Nephron progenitor cell (in vitro differentiated cells): Measurements from ENCODE around the gene CARMIL1.
A peak's percentile ranks its signal among the peaks of the same experiment; 100 is the strongest.
"Not testable (repeated sequence)": the region's sequence is repeated elsewhere in the genome, so short reads cannot be mapped to it uniquely, and the experiment has no call there.

Experiments
- DNase-seq: peaks from one replicate; pipeline ENCODE4 v3.0.0; 2021
- H3K27ac Mint-ChIP-seq: 2 replicates; pipeline ENCODE4 v1.8.0; 2021; ENCODE audit warnings: mild to moderate bottlenecking, moderate library complexity, mixed read lengths
- H3K27me3 Mint-ChIP-seq: 2 replicates; pipeline ENCODE4 v1.8.0; 2021; ENCODE audit warnings: mild to moderate bottlenecking, low read depth, mixed read lengths; ENCODE audit not compliant: poor library complexity
- H3K36me3 Mint-ChIP-seq: 2 replicates; pipeline ENCODE4 v1.8.0; 2021; ENCODE audit warnings: low read depth, mixed read lengths
- H3K4me1 Mint-ChIP-seq: 2 replicates; pipeline ENCODE4 v1.8.0; 2021; ENCODE audit warnings: mixed read lengths
- H3K4me3 Mint-ChIP-seq: 2 replicates; pipeline ENCODE4 v1.8.0; 2021; ENCODE audit warnings: mild to moderate bottlenecking, moderate library complexity, mixed read lengths
- H3K9me3 Mint-ChIP-seq: 2 replicates; pipeline ENCODE4 v1.8.0; 2021; ENCODE audit warnings: mild to moderate bottlenecking, moderate library complexity, mixed read lengths
- TF ChIP-seq, protein P1 (sequence below): fragments of 200-600 bp; sonication (generic); IDR thresholded peaks from 2 replicates; pipeline ENCODE4 v1.5.0; 2021; ENCODE audit warnings: antibody characterized with exemption

Gene CARMIL1

GRCh38 chr6:25370178-25371036 lies 91.2 kb downstream of the CARMIL1 start:
- Mint-ChIP-seq H3K4me3 (no peak overlapping the region), H3K27me3 (no peaks in the 10 kb centered on the region), H3K27ac (peak overlapping the region; percentile 44), H3K36me3 (peaks cover 13% of the 10 kb centered on the region), H3K4me1 (peaks cover 31% of the 10 kb centered on the region), H3K9me3 (peaks cover 37% of the 10 kb centered on the region)
- no peak for DNase-seq
- TF ChIP-seq, protein P1, sequence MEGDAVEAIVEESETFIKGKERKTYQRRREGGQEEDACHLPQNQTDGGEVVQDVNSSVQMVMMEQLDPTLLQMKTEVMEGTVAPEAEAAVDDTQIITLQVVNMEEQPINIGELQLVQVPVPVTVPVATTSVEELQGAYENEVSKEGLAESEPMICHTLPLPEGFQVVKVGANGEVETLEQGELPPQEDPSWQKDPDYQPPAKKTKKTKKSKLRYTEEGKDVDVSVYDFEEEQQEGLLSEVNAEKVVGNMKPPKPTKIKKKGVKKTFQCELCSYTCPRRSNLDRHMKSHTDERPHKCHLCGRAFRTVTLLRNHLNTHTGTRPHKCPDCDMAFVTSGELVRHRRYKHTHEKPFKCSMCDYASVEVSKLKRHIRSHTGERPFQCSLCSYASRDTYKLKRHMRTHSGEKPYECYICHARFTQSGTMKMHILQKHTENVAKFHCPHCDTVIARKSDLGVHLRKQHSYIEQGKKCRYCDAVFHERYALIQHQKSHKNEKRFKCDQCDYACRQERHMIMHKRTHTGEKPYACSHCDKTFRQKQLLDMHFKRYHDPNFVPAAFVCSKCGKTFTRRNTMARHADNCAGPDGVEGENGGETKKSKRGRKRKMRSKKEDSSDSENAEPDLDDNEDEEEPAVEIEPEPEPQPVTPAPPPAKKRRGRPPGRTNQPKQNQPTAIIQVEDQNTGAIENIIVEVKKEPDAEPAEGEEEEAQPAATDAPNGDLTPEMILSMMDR, result no peak

GRCh38 chr6:25371037-25371347 lies 91.8 kb downstream of the CARMIL1 start:
- H3K27ac Mint-ChIP-seq, result no peak overlapping the region
- peaks cover 17% of the 10 kb centered on the region for H3K36me3 Mint-ChIP-seq
- DNase-seq, result no peak
- no peaks in the 10 kb centered on the region for H3K27me3 Mint-ChIP-seq
- no peak overlapping the region for H3K4me3 Mint-ChIP-seq
- TF ChIP-seq, protein P1, result no peak
- H3K9me3 Mint-ChIP-seq, result peaks cover 42% of the 10 kb centered on the region
- peaks cover 31% of the 10 kb centered on the region for H3K4me1 Mint-ChIP-seq

GRCh38 chr6:25375125-25375524 lies 96.0 kb downstream of the CARMIL1 start:
- Mint-ChIP-seq H3K4me1 (peaks cover 8% of the 10 kb centered on the region), H3K27ac (no peak overlapping the region), H3K9me3 (peaks cover 45% of the 10 kb centered on the region), H3K36me3 (peaks cover 21% of the 10 kb centered on the region), H3K27me3 (peaks cover 5% of the 10 kb centered on the region), H3K4me3 (no peak overlapping the region)
- no peak for DNase-seq
- TF ChIP-seq, protein P1, result no peak

DNA sequence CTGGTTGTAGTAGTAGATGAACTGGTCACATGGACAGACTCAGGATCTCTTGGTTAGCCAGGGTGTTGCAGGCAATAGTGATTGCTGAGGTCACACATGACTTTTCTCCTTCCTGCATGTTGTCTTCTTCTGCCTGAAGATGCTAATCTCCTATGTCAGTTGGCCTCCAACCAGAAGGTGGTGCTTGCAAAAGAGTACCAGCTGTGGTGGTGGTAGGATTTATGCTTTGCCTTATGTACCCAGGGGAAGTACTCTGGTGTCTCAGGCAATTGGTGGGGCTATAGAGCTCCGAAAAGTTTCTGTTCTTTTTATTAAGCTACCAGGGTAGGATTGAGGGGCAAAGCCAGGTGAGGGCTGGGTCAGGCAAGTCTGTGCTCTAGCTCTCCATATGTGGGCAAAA lies 98.5 kb downstream of the CARMIL1 start:
- TF ChIP-seq, protein P1, result no peak
- no peak overlapping the region for H3K4me3 Mint-ChIP-seq
- H3K27me3 Mint-ChIP-seq, result peaks cover 5% of the 10 kb centered on the region
- peaks cover 21% of the 10 kb centered on the region for H3K36me3 Mint-ChIP-seq
- H3K4me1 Mint-ChIP-seq, result no peaks in the 10 kb centered on the region
- no peak for DNase-seq
- peaks cover 33% of the 10 kb centered on the region for H3K9me3 Mint-ChIP-seq
- H3K27ac Mint-ChIP-seq, result no peak overlapping the region

DNA sequence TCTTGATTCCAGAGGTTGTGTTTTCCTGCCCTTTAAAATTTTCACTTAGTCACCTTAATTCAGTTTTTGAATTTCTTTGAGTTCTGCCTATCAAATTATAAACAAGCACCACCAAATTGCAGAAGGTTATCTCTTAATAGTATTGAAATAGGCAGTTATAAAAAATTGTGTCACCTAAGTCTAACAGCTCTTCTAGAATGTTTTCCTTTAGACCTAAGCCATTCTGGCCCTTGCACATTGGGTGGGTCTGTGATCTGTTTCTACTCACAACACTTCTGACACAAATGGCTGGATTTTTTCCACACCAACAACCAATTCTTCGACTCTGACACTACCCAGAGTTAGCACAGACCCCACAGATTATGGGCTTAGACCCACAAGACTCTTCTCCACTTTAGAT lies 101.9 kb downstream of the CARMIL1 start:
- TF ChIP-seq, protein P1, result no peak
- Mint-ChIP-seq H3K4me1 (no peaks in the 10 kb centered on the region), H3K9me3 (peaks cover 8% of the 10 kb centered on the region), H3K27me3 (peaks cover 5% of the 10 kb centered on the region), H3K36me3 (peaks cover 3% of the 10 kb centered on the region), H3K27ac (no peak overlapping the region), H3K4me3 (no peak overlapping the region)
- no peak for DNase-seq

GRCh38 chr6:25382476-25382875 lies 103.3 kb downstream of the CARMIL1 start:
- H3K27me3 Mint-ChIP-seq, H3K36me3 Mint-ChIP-seq, H3K9me3 Mint-ChIP-seq, H3K27ac Mint-ChIP-seq, H3K4me1 Mint-ChIP-seq, H3K4me3 Mint-ChIP-seq, DNase-seq: not testable (repeated sequence)
